HG03175 (cell line): ENCODE results near the gene TCOF1.
A peak's percentile ranks its signal among the peaks of the same experiment; 100 is the strongest.

Experiments
- ATAC-seq: cut with Tn5 transposase; IDR thresholded peaks from one replicate; pipeline ENCODE4 v1.9.1; 2021; ENCODE audit warnings: mild to moderate bottlenecking, moderate library complexity; ENCODE audit not compliant: unreplicated experiment

TCOF1 gene, protein sequence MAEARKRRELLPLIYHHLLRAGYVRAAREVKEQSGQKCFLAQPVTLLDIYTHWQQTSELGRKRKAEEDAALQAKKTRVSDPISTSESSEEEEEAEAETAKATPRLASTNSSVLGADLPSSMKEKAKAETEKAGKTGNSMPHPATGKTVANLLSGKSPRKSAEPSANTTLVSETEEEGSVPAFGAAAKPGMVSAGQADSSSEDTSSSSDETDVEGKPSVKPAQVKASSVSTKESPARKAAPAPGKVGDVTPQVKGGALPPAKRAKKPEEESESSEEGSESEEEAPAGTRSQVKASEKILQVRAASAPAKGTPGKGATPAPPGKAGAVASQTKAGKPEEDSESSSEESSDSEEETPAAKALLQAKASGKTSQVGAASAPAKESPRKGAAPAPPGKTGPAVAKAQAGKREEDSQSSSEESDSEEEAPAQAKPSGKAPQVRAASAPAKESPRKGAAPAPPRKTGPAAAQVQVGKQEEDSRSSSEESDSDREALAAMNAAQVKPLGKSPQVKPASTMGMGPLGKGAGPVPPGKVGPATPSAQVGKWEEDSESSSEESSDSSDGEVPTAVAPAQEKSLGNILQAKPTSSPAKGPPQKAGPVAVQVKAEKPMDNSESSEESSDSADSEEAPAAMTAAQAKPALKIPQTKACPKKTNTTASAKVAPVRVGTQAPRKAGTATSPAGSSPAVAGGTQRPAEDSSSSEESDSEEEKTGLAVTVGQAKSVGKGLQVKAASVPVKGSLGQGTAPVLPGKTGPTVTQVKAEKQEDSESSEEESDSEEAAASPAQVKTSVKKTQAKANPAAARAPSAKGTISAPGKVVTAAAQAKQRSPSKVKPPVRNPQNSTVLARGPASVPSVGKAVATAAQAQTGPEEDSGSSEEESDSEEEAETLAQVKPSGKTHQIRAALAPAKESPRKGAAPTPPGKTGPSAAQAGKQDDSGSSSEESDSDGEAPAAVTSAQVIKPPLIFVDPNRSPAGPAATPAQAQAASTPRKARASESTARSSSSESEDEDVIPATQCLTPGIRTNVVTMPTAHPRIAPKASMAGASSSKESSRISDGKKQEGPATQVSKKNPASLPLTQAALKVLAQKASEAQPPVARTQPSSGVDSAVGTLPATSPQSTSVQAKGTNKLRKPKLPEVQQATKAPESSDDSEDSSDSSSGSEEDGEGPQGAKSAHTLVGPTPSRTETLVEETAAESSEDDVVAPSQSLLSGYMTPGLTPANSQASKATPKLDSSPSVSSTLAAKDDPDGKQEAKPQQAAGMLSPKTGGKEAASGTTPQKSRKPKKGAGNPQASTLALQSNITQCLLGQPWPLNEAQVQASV (N-terminal part only)

DNA sequence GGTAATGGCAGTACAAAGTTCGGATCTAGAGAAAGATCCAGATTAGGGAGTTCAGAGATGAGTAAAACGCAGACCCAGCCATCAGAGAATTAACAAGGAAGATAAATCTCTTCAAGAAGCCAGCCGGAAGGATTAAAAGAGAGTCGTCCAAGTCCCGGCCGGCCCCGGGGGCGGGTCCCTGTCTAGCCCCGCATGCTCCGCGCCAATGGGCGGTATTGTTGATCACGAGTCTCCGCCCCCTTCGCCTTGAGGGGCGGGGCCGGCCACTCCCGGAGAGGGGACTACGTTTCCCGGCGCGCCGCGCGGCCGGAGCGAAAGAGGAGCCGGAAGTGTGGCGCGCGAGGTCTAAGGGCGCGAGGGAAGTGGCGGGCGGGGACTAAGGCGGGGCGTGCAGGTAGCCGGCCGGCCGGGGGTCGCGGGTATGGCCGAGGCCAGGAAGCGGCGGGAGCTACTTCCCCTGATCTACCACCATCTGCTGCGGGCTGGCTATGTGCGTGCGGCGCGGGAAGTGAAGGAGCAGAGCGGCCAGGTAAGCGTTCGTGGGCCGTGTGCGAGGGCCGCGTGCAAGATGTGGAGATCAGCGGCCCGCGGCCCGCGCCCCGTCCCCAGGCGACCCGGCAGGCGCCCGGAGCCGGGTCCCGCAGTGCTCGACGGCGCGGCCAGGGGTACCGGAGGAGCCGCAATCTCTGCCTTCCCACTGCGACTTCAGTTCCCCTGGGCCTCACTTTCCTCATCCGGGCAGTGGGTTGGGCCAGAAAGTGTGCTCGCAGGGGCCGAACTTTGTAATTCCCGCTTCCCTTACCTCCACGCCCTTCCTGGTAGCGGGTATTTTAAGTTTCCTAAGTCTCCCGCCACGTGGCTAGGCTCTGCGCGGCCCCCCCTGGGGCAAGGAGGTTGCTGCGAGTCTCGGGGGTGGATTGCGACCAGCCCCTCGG, at the start of gene TCOF1:
Gene TCOF1, plus strand, starts transcription at position 372 of the 935 bp plus-strand sequence. Its CDS starts 50 bp downstream, at position 422.
- peak; percentile 97 for ATAC-seq

DNA sequence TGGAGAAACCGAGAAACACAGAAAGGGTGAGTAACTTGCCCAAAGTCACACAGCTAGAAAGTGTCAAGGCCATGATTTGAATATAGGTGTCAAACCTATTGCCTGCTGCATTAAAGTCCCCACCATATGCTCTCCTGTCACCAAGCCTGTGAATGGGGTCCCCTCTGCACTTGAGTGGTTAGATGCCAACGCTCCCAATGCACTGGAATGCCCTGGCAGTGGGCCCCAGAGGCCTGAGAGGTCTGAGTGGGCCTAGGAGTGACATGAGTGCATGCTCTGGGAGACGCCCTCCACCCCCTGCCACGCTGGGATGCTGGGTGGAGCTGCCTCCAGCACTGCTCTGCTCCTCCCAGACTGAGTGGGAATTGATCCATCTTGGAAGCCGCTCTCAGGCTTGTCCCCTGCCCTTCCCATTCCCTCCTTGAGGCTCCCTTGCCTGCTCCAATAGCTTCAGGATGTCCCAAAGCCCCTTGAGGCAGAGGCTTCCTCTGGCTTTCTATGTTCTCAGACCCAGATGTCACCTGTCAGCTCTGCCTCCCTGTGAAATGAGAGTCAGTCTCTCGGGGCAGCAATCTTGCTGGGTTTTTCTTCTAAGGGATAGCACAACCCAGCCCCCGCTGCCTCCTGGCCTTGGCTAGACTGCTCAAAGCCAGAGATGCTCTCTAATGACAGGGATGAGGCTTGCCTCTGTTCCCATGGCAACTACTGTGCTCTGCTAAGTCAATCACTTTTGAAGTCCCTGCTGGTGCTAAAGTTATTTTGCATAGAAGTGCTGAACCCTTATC, 48.2 kb upstream of the TCOF1 start:
- ATAC-seq = no peak

DNA sequence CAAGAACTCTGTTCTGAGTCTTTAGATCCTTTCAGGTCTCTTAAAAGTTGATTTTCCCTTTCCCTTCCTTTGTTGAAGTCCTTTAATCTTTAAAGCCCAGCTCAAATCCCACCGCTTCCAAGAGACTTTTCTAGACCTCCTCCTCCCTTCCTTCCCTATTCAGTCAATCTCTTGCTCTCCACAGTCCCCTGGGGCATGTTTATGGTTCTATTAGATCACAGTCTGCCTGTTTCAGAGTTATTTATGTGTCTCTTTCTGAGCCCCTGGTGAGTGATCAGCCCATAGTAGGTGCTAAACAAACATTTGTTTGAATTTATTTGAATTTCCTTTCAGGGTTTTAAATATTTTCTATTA, 47.6 kb upstream of the TCOF1 start:
- ATAC-seq = no peak

DNA sequence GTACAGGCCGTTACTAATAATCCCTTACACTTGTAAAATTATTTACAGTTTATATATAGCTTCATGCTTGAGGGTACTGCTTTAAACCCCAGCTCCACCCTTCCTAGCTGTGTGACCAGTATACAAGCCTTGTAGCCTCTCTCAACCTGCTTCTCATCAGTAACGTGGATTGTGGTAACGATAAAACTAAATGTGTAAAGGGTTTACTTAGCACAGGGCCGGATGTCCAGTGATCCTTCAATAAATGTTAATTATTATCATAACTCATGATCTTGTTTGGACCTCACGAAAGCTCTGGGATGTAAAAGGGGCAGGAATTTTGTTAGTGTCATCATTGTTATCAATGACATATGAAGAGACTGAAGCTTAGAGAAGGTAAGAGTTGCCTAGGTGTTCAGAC, 47.3 kb upstream of the TCOF1 start:
- ATAC-seq = no peak

DNA sequence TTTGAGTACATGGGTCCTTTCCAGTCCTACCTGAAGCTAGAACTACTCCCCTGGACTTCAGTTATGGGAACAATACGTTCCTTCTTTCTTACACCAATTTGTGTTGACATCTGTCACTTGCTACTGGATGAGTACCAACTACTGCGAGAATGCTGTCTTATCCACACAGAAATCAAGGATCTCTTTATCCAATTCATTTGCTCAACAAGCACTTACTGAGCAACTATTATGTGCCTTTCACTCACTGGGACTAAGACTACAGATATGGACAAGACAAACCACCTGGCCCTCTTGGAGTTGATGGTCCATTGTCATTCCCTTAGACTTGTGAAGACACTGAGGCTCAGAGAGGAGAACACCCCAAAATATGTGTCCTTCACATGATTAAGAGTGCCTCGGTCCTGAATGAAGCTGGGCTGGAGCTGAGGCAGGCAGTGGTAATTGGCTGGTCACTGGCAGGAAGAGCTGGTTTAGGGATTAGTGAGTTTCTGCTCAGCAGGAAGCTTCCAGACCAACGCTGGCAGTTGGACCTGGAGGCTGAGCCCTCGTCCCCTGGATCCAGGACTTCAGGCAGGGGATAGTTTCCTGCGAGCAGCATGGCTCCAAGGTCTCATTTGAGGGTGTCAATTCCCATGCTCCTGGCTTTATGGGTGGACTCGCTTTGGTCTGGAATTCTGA, 46.3 kb upstream of the TCOF1 start:
- ATAC-seq = no peak

DNA sequence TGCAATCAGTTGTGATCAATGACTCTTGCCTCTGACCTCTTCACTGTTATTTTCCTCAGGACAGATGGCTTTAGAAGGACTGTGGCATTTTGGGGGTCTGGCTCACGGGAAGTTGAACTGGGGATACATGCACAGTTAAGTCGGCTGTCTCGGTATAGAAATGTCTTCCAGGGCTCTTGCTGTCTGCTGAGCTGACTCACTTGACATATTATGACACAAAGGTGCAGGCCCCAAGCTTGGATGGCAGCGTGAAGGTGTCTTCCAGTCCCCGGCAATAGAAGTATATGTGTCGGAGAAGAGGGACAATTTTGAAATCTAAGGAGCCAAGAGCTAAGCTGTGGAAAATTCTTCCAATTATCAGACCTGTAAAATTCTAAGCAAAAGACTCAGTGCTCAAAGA, 45.0 kb upstream of the TCOF1 start:
- ATAC-seq = no peak

DNA sequence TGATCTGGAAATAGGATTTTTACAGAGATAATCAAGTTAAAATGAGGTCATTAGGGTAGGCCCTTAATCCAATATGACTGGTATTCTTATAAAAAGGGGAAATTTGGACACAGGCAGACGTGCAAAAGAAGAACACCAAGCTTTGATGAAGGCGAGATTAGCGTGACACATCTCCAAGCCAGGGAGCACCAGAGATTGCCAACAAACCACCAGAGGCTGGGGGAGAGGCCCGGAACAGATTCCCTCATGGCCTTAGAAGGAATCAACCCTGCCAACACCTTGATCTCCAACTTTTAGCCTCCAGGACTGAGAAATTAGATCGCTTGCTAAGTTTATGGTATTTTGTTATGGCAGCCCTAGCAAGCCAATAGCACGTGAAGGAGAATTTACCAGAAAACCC, 44.0 kb upstream of the TCOF1 start:
- no peak for ATAC-seq

DNA sequence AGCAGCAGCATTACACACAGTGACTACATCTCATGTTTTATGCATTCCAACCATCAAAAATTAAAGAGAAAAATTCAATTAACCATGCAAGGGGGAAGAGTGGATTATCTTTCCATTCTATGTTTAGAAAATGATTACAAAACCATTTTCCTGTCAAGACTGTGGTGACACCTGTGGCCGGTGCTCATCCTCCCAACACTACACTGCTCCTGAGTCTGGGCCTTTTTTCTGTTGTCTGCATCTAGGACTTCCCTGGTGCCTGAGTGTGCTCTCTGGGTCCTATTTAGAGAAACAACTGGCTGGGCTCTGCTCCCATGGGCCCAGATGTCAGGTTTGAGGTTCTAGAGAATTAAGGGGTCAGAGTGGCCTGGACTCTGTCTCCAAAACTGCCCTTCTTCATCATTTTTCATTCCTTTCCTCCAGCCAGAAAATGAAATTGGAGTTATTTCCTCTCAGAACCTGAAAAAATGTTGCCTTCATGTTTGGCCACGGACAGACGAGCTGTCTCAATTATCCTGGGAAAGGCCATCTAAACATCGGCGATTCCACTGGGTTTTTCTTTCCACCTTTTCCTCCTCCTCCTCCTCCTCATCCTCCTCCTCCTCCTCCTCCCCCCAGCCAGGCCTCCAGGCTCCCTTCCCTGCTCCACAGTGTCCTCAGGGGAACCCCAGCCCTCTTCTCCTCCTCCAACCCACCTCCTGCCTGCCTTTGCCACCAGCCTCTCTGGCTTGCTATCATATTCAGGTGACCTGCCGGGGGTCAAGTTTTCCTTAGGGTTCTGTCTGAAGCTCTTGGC, 43.4 kb upstream of the TCOF1 start:
- ATAC-seq = no peak

DNA sequence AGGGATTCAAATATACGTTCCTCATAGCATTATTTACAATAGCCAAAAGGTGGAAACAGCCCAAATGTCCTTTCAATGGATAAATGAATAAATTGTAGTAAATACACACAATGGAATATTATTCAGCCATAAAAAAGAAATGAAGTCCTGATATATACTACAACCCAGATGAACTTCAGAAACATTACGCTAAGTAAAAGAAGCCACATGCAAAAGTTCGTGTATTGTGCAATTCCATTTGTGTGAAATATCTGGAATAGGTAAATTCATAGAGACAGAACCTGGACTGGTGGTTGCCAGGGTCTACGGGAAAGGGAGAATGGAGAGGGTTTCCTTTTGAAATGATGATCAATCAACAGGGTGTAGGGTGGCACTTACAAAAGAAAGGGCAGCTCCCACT, 42.3 kb upstream of the TCOF1 start:
- no peak for ATAC-seq

DNA sequence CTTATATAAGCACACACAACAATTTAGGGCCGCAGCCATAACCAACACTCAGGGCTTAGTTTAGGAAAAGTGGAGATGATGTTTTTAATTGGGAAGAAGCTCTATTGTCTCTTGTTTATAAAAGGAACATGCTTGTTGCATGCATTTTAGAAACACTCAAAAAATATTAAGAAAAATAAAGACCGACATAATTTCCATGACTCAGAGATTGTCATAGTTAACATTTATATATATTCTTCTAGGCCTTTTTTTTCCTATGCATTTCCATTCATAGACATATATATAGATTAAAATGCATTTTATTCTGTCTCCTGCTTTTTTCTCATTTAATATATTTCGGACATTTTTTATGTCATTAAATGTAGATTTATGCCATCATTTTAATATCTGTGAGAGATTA, 41.2 kb upstream of the TCOF1 start:
- no peak for ATAC-seq

DNA sequence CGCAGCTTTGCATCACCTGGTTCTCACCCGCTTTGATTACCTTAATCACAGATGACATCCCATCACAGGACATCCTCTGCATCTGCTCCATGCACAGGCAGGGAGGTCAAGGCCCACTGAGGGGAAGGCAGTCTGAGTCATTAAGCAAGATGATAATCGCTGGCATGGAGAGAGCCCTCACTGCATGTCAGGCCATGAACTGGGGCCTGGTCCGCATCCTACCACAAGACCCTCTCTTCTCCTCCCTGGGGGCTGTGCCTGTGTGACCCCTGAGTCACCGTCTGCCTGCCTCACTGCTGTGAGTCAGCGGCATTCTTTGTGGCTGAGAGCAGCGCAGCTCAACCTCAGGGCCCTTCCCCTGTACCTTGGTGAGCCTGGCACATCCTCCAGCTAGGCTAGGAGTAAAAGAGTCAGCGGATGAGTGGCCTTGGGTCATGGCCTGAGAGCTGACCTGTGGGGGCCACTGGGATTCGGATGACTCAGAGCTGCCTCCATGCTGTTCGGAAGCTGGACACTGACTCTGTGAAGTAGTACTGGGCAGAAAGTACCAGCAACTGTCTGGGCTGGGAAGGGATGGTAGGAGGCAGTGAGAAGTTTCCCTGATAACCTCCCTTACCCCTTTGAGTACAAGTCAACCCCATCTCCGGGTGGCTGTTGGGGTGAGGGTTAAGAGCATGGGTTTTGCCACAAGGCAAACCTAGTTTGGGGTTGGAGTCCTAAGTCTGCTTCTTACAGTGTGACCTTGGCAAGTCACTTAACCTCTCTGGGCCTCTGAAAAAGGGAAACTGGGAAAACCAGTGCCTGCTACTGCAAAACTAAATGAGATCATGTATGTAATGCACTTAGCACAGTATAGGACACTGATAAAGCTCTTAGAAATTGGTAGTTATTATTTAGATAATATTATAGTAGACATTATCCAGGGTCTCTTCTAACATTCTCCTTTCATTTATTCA, 40.2 kb upstream of the TCOF1 start:
- ATAC-seq = no peak

DNA sequence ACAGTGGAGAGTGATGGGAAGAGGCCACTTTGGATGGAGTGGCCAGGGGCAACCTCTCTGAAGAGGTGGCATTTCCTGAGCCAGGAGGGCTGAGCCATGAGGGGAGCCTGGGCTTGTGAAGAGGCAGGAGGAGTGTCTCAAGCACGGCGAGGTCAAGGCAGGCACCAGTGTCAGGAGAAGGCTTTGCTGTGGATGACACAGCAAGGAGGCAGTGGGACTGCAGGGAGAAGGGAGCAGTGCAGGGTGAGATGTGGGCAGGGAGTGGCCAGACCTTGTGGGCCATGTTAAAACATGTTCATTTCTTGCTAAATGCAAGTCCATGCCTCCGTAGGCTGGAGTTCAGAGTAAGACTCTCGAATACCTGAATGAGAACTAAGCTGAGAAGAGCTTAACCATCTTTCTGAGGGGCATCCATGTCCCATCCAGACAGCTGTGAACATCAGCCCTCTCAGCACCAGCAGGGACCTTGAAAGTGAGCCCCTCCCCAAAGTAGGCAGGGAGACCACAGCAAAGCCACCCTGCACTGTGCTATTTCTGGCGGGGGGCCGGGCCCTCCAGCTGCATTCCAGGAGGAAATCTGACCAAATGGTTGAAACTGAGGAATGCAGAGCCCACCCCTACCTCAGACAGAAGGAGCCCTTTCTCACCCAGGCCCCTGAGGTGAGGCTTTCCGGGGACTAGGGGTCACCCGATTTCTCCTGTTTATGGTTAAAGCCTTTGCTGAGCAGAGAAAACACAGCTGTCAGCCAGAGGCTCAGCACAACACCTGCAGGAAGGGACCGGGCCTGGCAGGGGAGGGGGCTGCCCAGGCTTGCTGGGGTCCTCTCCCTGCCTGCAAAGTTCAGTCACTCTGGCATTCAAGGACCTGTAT, 38.6 kb upstream of the TCOF1 start:
- ATAC-seq = no peak

DNA sequence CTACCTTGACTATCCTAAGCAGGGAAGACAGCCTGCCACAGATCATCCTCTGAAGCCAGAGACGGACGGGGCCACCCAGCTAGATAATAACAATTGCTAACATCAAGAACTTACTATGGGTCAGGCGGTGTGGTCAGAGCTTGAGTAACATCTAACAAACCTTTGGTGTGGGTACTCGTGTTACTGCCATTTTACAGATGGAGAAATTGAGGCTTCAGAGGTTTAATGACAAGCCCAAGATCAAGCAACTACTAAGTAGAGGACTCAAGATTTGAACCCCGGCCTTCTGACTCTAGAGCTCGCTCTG, 38.1 kb upstream of the TCOF1 start:
- ATAC-seq = no peak

DNA sequence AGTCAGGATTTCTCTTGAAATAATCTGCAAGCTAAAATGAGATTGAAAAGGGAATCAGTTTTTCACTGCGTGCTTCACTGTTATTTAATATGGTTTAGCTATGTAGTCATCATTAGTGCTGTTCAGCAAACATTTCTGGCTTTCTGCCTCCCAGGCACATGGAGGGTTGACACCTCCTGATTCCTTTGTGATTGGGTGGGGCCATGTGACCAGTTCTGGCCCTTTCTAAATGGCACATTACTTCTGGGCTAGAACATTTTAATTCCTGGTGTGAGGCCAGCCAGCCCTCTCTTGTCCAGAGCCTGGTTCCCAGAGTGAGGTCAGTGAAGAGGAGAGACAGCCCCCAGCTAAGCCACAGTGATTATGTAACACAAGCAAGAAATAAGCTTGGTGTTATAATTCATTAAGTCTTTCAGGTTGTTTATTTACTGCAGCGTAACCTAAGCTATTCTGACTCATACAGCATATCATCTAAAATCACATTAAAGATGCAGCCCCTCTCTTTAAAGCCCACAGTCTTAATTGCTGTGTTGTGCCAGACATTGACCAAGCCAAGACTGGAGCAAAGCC, 37.4 kb upstream of the TCOF1 start:
- ATAC-seq = no peak

DNA sequence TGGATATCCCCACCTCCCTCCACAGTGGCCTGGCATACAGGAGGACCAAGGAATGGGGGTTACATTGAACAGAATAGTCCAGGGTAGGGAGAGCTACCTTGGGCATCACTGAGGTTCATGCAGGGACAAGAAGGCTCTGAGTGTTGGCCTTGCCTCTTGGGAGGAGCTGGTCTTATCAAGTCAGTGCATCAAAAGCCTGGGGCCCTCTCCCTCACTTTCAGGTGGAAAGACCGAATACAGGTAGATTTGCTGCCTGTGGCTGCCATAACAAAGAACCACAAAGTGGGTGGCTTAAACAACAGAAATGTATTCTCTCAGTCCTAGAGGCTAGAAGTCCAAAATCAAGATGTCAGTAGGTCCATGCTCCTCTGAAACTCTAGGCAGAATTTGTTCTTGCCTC, 36.3 kb upstream of the TCOF1 start:
- ATAC-seq = no peak

DNA sequence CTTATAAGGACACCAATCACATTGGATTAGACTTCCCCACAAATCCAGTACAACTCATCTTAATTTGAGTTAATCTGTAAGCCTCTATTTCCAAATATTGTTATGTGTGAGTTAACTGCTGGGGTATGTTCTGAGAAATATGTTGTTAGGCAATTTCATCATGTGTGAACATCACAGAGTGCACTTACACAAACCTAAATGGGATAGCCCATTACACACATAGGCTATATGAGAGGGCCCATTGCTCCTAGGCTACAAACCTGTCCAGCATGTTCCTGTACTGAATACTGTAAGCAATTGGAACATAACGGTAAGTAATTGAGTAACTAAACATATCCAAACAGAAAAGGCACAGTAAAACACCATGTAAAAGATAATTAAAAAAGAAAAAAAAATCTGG, 35.7 kb upstream of the TCOF1 start:
- ATAC-seq = no peak
